Colonic mucosa (tissue), 4 donors: ENCODE data around the gene CHCHD1. TPM values are rescaled to one million over a fixed set of nuclear protein-coding genes. Genes with fewer than 3 reads are reported as not detected.

Experiments used
- DNase-seq: peaks from one replicate; pipeline ENCODE4 v3.0.0-alpha.2; 2020
- H3K27ac ChIP-seq: fragments of 200-600 bp; one replicate; pipeline ENCODE4 v1.8.0; 2021
- H3K27me3 ChIP-seq: fragments of 200-600 bp; one replicate; pipeline ENCODE4 v1.8.0; 2021
- H3K36me3 ChIP-seq: fragments of 200-600 bp; one replicate; pipeline ENCODE4 v1.8.0; 2021
- H3K4me1 ChIP-seq: fragments of 200-600 bp; one replicate; pipeline ENCODE4 v1.8.0; 2021; ENCODE audit warnings: mild to moderate bottlenecking
- H3K4me3 ChIP-seq: fragments of 200-600 bp; one replicate; pipeline ENCODE4 v1.8.0; 2021
- H3K9ac ChIP-seq, 2 donors: one replicate each; pipeline ENCODE4 v1.7.0; 2013; ENCODE audit warnings: control low read depth in 2 of 2, low read depth in 2 of 2, low read length in 2 of 2
- H3K9me3 ChIP-seq: fragments of 200-600 bp; one replicate; pipeline ENCODE4 v1.8.0; 2021
- CTCF ChIP-seq: fragments of 200-600 bp; IDR thresholded peaks from one replicate; pipeline ENCODE4 v1.8.0; 2022; ENCODE audit warnings: antibody characterized with exemption, mild to moderate bottlenecking
- intact Hi-C: fragments of 100-400 bp; cut with DNase I; formaldehyde crosslinking; loops from one replicate; pipeline ENCODE4 v1.14.1; 2022
- total RNA-seq, 2 donors: library from RNA; stranded (reverse); fragmentation: NEBNext Ultra II Directional in 1 of 2; extraction: Animal tissue kit (Norgen Biotek cat#: 25700) in 1 of 2; gene quantifications; one replicate each; pipeline ENCODE4 v1.2.1, GENCODE V29; 2021
- donor health status: healthy.
- donor health status: DM: no; HTN: no; CAD: no.
- donor health status: DM: no; HTN: no; CAD: no.

Gene CHCHD1
- total RNA-seq, 2 donors from 2014 or later: 33.7 to 48.5 TPM

- Histone ChIP-seq H3K27ac (no peak overlapping the region), H3K27me3 (no peaks in the 10 kb centered on the region), H3K36me3 (peaks cover 58% of the 10 kb centered on the region), H3K4me1 (no peaks in the 10 kb centered on the region), H3K9ac (no peak overlapping the region), H3K4me3 (no peak overlapping the region), H3K9me3 (no peaks in the 10 kb centered on the region)
- DNase-seq: no peak
- intact Hi-C loops: no loop called here
- no peak for TF ChIP-seq CTCF
Observed at GRCh38 chr10:73762915-73763314, 18.9 kb upstream of the CHCHD1 start.

- Histone ChIP-seq H3K27me3 (no peaks in the 10 kb centered on the region), H3K36me3 (peaks cover 58% of the 10 kb centered on the region), H3K9ac (no peak overlapping the region), H3K27ac (no peak overlapping the region), H3K9me3 (no peaks in the 10 kb centered on the region), H3K4me3 (no peak overlapping the region), H3K4me1 (no peaks in the 10 kb centered on the region)
- DNase-seq: no peak
- intact Hi-C loops: no loop called here
- TF ChIP-seq CTCF: no peak
Observed at GRCh38 chr10:73763343-73763742, 18.5 kb upstream of the CHCHD1 start.

- DNase-seq: no peak
- no peak for TF ChIP-seq CTCF
- no peak overlapping the region for H3K4me3 ChIP-seq
- H3K9me3 ChIP-seq: no peaks in the 10 kb centered on the region
- no peaks in the 10 kb centered on the region for H3K4me1 ChIP-seq
- intact Hi-C loops: no loop called here
- no peak overlapping the region for H3K9ac ChIP-seq
- H3K27me3 ChIP-seq: no peaks in the 10 kb centered on the region
- no peak overlapping the region for H3K27ac ChIP-seq
- H3K36me3 ChIP-seq: peaks cover 56% of the 10 kb centered on the region
Observed at GRCh38 chr10:73765066-73765465, 16.8 kb upstream of the CHCHD1 start.

- peaks cover 3% of the 10 kb centered on the region for H3K4me1 ChIP-seq
- no peaks in the 10 kb centered on the region for H3K27me3 ChIP-seq
- no peak for TF ChIP-seq CTCF
- intact Hi-C loops: no loop called here
- no peak overlapping the region for H3K9ac ChIP-seq
- no peak overlapping the region for H3K27ac ChIP-seq
- H3K36me3 ChIP-seq: peaks cover 37% of the 10 kb centered on the region
- no peak for DNase-seq
- no peak overlapping the region for H3K4me3 ChIP-seq
- no peaks in the 10 kb centered on the region for H3K9me3 ChIP-seq
Observed at GRCh38 chr10:73768881-73769280, 13.0 kb upstream of the CHCHD1 start.

- H3K36me3 ChIP-seq: peaks cover 33% of the 10 kb centered on the region
- no peak for TF ChIP-seq CTCF
- intact Hi-C loops: no loop called here
- H3K9ac ChIP-seq: no peak overlapping the region
- no peak overlapping the region for H3K27ac ChIP-seq
- H3K9me3 ChIP-seq: no peaks in the 10 kb centered on the region
- no peaks in the 10 kb centered on the region for H3K27me3 ChIP-seq
- no peak overlapping the region for H3K4me3 ChIP-seq
- DNase-seq: no peak
- peaks cover 3% of the 10 kb centered on the region for H3K4me1 ChIP-seq
Observed at GRCh38 chr10:73769396-73769795, 12.5 kb upstream of the CHCHD1 start.
